SK-N-SH treated with all-trans-retinoic acid at 6 μM for 48 hours (cell line): ENCODE measurements around the gene DBP.

ENCODE experiments used
- ARNTL ChIP-seq: fragments of 450-650 bp; formaldehyde crosslinking; IDR thresholded peaks from 2 replicates; pipeline ENCODE4 v1.5.0; 2020; ENCODE audit warnings: low read depth, mild to moderate bottlenecking, moderate library complexity, borderline replicate concordance
- BACH2 ChIP-seq: fragments of 250-450 bp; sonication (Bioruptor Pico); IDR thresholded peaks from 2 replicates; pipeline ENCODE4 v1.9.0; 2021; ENCODE audit warnings: mild to moderate bottlenecking, borderline replicate concordance
- CSDC2 ChIP-seq: fragments of 250-450 bp; sonication (Bioruptor Pico); IDR thresholded peaks from 2 replicates; pipeline ENCODE4 v1.5.0; 2020; ENCODE audit warnings: mild to moderate bottlenecking, moderate library complexity
- PATZ1 ChIP-seq: fragments of 250-450 bp; sonication (Bioruptor Pico); IDR thresholded peaks from 2 replicates; pipeline ENCODE4 v1.8.0; 2020; ENCODE audit warnings: mild to moderate bottlenecking, moderate library complexity, borderline replicate concordance
- POU6F1 ChIP-seq: fragments of 250-450 bp; sonication (Bioruptor Pico); IDR thresholded peaks from 2 replicates; pipeline ENCODE4 v1.8.0; 2021; ENCODE audit warnings: low read depth, mild to moderate bottlenecking, moderate library complexity, borderline replicate concordance
- RARB ChIP-seq: fragments of 250-450 bp; sonication (Bioruptor Pico); IDR thresholded peaks from 2 replicates; pipeline ENCODE4 v1.8.0; 2021; ENCODE audit warnings: mild to moderate bottlenecking, moderate library complexity
- SNAI2 ChIP-seq: fragments of 250-450 bp; sonication (Bioruptor Pico); IDR thresholded peaks from 2 replicates; pipeline ENCODE4 v1.5.0; 2020; ENCODE audit warnings: mild to moderate bottlenecking, moderate library complexity
- ZFP3 ChIP-seq: fragments of 250-450 bp; sonication (Bioruptor Pico); IDR thresholded peaks from 2 replicates; pipeline ENCODE4 v1.5.0; 2020; ENCODE audit warnings: mild to moderate bottlenecking, moderate library complexity
- ZFP30 ChIP-seq: fragments of 450-650 bp; formaldehyde crosslinking; IDR thresholded peaks from 2 replicates; pipeline ENCODE4 v1.5.0; 2022; ENCODE audit warnings: mild to moderate bottlenecking, moderate library complexity
- ZNF565 ChIP-seq: fragments of 450-650 bp; formaldehyde crosslinking; conservative IDR thresholded peaks from 2 replicates; pipeline ENCODE4 v1.5.0; 2020; ENCODE audit warnings: low read depth, mild to moderate bottlenecking, moderate library complexity
- TF ChIP-seq, protein P1 (sequence below): fragments of 250-450 bp; sonication (Bioruptor Pico); IDR thresholded peaks from 2 replicates; pipeline ENCODE4 v1.5.1; 2020; ENCODE audit warnings: low read depth, mild to moderate bottlenecking, moderate library complexity

DNA sequence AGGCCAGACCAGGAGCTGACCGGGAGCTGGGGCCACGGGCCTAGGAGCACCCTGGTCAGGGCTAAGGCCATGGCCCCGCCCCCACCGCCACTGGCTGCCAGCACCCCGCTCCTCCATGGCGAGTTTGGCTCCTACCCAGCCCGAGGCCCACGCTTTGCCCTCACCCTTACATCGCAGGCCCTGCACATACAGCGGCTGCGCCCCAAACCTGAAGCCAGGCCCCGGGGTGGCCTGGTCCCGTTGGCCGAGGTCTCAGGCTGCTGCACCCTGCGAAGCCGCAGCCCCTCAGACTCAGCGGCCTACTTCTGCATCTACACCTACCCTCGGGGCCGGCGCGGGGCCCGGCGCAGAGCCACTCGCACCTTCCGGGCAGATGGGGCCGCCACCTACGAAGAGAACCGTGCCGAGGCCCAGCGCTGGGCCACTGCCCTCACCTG, 11.3 kb downstream of the DBP start:
- TF ChIP-seq BACH2 (CRISPR knock-in tag) (no peak), ZNF565 (CRISPR knock-in tag) (no peak), ZFP3 (no peak), CSDC2 (CRISPR knock-in tag) (no peak), PATZ1 (CRISPR knock-in tag) (no peak), ZFP30 (CRISPR knock-in tag) (no peak), ARNTL (CRISPR knock-in tag) (no peak), SNAI2 (CRISPR knock-in tag) (no peak), RARB (CRISPR knock-in tag) (no peak), POU6F1 (CRISPR knock-in tag) (no peak)
- TF ChIP-seq, protein P1, sequence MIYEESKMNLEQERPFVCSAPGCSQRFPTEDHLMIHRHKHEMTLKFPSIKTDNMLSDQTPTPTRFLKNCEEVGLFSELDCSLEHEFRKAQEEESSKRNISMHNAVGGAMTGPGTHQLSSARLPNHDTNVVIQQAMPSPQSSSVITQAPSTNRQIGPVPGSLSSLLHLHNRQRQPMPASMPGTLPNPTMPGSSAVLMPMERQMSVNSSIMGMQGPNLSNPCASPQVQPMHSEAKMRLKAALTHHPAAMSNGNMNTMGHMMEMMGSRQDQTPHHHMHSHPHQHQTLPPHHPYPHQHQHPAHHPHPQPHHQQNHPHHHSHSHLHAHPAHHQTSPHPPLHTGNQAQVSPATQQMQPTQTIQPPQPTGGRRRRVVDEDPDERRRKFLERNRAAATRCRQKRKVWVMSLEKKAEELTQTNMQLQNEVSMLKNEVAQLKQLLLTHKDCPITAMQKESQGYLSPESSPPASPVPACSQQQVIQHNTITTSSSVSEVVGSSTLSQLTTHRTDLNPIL, result no peak
